ENCODE results near the gene CPAMD8.
A peak's percentile ranks its signal among the peaks of the same experiment; 100 is the strongest.

CPAMD8 gene

DNA sequence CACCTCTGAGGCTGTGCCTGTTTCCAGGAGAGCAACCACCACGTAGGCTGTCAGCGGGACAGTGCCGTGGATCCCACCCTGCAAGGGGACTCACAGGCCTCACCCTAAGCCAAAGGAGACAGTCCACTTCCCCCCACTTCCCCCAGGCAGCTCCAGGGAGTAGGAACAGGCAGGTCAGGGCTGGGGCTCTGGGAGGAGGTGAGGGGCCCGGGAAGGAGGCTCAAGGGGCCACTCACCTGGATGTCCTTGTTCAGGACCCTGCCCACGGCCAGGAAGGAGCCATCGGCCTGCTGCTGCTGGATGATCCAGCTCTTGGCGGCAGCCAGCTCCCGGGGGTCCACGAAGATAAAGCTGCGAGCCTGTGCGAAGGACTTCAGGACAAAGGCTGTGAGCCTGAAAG, 112.2 kb downstream of the CPAMD8 start:
- DNase-seq, result no peak

DNA sequence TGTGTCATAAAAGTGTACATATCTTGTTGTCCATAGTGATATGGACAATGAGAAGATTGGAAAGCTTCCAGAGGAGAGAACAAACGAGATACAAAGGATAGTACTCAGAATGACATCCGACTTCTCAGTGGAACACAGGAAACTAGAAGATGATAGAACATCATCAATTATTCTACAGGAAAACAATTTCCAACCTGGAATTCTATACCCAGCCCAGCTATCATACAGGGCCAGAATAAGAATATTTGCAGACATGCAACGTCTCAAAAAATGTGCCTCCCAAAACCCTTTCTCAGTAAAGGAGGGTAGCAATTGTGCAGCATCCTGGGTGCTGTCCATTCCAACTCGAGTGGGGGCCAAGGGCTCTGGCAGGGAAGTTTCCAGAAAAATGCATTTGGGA, 113.8 kb downstream of the CPAMD8 start:
- DNase-seq, result no peak

DNA sequence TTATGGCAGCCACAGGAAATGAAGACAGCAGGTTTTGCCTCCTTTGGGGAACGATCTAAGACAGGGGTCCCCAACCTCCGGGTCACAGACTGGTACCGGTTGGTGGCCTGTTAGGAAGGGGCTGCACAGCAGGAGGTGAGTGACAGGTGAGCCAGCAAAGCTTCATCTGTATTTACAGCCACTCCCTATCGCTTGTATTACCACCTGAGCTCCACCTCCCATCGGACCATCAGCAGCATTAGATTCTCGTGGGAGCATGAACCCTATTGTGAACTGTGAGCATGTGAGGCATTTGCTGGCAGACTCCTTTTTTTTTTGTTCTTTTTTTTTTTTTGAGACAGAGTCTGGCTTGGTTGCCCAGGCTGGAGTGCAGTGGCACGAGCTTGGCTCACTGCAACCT, 115.6 kb downstream of the CPAMD8 start:
- no peak for DNase-seq

DNA sequence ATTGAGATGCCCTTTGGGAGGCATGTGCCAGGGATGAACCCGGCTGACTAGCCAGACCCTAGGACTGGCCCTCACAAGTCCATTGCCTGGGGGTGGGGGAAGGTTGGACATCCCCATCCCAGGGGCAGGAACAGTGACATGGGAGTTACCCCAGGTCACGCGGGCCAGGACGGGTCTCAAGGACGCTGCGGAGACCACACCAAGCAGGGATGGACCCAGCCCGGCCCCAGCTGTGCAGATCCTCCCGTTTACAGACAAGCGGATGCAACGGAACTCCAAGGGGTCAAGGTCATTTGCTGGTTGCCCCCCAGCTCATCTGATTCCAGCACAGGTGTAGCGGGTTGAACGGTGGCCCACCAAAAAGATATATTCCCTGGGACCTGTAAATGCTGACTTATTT, 117.9 kb downstream of the CPAMD8 start:
- no peak for DNase-seq

DNA sequence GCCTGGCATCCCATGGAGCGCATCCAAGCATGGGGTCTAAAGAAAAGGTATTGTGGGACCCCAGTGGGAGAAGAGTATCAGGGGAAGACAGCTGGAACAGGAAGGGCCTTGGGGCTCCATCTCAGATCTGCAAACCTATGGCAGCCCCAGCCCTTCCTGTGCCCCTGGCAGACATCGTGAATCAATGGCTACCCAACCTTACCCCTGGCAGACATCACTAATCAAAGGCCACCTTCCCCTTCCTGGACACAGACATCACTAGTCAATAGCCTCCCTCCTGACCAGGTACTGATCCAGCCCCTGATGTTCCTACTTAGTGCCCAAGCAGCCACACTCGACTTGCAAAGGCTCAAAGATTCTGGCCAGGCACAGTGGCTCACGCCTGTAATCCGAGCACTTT, 122.0 kb downstream of the CPAMD8 start:
- no peak for DNase-seq

DNA sequence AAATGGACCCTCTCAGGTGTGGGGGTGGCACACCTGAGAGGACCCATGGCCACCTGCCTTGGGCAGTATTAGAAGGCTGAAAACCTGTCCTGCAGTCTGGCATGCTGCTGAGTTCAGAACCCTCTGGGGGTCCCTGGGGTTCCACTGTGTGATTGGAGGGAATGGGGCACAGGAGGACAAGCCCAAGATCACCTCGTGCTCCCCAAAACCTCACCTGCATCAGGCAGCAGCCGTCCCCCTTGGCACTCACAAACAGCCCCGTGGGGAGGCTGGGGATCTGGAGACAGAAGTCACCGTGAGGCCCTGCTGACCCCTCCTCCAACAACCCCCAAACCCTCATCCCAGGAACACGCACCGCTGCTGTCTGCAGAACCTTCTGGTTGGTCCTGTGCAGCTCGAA, 123.3 kb downstream of the CPAMD8 start:
- no peak for DNase-seq

DNA sequence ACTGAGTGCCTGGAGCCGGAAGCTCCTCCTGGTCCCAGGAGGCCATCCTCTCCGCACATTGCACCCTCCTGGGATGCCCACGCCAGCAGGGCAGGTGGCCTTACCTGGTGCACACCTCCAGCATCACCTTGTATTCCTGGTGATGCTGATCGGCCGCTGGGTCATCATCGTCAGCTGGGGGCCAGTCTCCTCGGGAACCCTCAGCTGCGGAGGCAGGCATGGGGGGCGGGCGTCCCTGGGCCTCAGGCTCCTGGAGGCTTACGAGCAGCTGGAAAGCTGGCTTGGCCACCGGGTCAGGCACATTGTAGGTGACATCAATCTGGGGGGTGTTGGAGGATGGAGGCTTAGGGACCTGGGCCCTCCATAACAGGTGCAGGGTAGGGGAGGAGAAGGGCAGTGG, 124.1 kb downstream of the CPAMD8 start:
- no peak for DNase-seq

DNA sequence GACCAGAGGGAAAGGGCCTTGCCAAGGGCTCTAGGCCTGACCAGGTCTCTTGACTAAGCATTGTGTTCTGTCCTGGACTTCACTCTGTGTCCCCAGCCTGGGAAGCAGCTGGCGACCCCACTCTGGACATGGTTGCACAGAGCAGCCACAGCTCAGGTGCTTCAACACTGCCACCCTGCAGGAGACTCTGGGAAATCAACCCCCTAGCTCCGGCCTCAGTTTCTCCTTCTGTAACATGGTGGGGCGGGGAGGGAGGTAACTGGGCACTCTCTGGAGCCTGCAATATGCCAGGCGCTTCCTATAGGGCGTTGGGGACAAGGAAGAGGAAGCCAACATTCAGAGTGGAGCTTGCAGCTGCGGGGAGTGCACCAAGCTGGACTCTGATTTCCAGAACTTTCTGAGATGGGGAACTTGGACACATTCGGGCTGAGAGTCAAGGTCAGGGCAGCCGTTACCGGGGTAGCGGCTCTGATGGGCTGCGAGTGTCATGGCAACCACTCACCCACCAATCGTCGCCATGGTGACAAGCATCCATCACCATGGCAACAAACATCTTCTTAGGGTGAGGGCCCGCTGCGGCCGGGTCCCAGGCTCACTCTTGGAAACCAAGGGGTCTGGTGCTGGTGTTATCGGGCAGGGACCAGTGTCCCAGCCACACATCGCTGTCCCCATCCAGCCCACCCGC, 125.0 kb downstream of the CPAMD8 start:
- DNase-seq, result no peak

DNA sequence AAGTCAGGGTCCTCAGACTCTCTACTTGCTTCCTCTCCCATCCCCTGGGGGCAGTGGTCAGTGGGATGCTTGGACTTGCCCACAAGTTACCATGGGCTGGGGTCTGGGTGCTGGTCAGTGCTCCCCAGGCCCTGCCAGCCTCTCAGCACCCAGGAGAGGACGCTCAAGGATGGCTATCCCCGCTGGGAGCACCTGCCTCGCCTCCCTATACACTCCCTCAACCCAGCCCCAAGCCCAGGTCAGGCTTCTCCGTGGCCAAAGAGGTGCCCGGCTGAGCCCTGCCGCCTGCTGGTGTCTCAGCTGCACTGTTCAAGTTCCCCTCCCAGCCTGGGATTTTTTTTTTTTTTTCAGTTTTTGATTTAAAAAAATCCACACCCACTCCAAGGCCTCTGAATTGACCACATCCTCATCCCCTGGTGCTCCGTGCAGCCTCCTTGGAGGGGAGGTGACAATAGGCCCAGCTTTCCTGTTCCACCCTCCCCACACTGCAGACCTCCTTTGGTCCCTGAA, 127.0 kb downstream of the CPAMD8 start:
- no peak for DNase-seq

DNA sequence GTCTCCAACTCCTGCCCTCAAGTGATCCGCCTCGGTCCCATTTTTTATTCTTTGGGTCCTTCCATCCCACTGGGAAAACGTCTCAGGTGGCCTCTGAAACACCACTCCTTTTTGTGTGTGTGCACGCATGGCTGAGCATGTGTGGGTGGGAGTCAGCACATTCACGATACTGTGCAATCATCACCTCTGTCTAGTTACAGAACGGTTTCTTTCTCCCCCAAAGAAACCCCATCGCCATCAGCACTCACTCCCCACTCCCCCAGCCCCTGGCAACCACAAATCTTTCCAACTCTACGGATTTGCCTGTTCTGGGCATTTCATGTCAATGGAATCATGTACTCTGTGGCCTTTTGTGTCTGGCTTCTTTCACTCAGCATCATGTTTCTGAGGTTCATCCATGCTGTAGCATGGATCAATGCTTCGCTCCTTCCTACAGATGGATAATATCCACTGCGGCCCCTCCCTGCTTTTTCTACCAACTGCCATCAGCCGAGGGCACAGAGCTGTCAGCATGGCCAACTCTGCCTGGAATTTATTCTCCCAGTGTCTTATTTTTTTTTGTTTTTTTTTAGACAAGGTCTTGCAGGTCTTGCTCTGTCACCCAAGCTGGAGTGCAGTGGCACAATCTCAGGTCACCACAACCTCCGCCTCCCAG, 128.1 kb downstream of the CPAMD8 start:
- DNase-seq, result no peak

DNA sequence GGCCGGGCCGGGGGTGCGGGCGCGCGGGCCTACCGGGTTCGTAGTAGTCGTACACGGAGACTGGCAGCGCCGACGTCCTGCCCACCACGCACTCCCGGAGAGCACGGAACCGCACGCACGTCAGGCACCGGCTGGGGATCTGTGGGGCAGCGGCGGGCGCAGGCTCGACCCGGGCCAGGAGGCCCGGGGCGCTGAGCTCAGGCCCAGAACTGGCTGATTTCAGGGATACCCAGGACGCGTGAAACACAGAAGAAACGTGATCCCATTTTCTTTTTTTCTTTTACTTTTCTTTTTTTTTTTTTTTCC, 128.8 kb downstream of the CPAMD8 start:
- no peak for DNase-seq

DNA sequence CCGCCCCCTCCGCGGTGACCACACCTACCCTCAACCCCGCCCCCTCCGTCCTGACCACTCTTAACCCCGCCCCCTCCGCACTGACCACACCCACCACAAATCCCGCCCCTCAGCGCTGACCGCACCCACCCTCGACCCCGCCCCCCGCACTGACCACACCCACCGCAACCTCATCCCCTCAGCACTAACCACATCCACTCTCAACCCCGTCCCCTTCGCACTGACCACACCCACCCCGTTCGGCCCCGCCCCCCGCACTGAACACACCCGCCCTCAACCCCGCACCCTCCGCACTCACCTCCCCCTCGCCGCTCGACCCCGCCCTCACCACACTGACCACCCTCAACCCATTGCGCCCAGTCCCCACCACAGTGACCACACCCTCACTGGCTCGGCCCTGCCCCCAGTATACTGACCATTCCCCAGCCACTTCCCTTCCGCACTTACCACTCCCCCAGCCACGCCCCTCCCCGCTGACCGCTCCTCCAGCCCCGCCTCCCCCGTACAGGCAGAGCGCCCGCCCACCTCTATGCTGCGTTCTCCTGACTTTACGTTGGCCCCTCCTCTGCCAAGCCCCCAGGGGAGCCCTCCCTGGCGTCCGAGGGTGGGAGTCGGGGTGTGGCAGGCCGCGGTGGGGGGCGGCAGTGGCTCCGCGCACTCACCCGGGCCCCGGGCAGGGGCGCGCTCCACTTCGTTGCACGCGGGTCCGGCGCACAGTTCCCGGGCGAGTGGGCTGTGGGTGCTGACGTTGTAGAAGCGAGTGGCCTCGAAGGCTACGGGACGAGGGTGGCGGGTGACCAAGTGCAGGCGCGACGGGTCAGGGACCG, 129.4 kb downstream of the CPAMD8 start:
- DNase-seq, result peak; percentile 69

DNA sequence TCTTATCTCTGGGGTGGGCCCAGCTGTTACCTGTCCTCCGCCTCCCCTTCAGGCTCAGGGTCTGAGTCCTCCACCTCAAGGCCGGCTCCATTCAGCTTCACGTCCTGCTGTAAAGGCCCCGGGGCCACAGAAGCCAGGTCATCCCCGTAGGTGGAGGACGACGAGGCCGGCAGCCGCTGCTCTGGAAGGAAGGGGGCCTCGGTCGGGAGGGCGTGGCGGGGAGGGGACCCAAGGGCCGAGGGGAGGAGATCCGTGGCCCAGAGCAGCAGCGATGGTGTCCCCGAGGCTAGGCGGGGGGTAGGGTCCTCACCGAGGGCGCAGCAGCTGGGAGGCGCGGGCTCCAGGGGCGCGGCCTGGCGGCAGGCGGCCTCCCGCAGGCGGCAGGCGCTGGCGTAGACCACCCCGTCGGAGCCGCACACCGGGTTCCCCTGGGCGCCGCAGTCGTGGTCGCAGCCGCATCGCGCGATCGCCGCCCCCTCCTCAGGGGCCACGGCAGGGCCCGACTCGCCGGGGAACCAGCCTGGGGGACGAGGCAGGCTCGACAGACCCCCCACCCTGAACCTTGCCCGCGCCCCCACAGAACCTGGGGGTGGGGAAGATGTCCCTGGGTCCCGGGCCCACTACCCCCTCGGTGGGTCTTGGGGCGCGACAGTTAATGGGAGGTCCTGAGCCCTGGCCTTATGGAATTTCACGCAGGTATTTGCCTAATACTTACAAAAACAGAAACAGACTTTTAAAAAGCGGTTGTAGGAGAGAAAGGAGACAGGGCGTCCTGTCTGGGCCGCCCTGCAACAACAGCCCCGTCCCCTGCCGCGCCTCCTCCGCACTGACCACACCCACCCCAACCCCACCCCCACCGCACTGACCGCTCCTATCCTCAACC, 130.2 kb downstream of the CPAMD8 start:
- no peak for DNase-seq

DNA sequence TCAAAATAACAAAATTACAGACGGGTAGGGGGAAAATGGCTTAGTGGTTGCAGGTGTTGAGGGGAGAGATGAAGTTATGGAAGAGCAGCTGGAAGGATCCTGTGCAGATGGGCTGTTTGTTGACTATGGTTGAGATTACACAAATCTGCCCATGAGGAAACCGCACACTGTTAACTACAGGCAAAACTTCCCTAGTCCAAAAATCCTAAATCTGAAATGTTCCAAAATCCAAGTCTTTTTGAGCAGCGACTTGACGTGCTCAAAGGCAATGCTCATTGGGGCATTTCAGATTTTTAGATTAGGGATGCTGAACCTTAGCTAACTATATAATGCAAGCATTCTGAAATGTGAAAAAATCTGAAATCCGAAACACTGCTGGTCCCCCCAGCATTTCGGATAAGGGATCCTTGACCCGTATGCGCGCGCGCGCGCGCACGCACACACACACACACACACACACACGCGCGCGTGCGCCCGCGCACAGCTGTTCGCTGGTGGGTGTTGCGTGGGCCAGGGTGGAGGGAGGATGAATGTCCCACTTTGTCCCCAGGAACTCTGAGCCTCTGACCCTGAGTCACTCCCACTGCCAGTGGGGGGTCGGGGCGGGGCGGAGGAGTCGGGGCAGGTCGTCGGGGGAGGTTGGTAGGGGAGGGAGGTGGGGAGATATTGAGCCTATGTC, 131.0 kb downstream of the CPAMD8 start:
- DNase-seq, result no peak

DNA sequence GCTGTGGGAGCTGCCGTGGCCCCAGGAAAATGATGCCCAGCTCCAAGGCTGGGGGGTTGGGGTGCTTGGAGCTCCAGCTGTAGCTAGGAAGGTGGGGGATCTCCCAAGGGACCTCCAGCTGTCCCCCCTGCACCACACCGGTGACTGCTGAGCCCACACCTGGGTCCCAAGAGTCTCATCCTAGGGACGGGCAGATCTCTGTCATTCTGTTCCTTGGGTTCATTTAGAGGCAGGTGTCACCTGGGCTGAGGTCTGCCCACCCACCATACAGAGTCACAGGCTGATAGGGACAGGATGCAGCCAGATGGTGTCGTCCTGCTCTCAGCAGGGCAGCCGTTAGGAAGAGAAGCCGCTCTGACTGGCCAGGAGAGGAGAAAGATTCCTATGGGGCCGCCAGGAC, 132.5 kb downstream of the CPAMD8 start:
- no peak for DNase-seq

DNA sequence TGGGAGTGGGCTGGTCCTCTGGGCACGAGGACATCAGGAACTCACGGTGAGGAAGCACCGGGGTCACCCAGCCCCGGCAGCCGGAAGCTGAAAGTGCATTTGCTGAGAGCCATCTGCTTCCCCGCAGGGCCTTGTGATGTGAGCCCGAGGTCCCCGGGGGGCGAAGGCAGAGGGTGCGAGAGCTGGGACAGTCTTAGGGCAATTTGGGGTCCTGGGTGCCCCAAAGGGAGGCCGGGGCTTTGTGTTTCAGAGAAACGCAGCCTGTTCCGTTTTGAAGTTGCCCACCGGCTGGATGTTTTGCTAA, 133.0 kb downstream of the CPAMD8 start:
- no peak for DNase-seq

DNA sequence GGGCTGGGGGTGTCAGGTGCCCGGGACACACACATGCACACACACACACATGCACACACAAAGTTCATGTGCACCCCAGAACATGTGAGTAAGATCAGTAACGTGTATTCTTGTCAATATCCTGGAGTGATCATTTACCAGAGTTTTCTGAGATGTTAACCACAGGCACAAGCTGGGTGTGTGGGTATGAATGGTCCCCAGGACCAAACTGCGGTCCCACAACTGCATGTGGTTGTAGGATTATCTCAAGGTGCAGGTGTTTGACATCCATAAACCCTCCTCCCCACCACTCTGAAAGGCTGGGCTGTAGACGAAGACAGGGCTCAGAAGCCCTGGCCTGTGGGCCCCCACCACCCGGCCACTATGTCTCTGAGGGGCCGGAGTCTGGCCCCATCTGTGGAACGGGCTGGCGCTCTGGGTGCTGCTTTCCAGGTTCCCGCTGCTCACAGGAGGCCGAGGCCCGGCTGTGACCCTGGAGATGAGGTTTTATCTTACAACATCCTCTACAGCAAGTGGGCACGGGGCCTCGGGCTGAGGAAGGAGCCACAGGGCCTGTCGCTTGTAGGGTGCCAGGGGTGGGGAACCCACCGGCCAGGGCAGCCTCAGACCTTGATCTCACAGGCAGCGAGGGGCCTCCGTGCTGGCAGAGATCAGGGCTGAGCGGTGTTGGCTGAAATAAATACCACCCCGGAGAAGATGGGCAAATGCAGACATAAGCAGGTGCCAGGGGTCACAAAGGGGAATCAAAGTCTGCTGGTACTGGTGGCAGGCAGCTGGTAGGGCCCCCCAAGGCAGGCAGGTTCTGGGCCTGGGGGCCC, 133.5 kb downstream of the CPAMD8 start:
- DNase-seq, result no peak

DNA sequence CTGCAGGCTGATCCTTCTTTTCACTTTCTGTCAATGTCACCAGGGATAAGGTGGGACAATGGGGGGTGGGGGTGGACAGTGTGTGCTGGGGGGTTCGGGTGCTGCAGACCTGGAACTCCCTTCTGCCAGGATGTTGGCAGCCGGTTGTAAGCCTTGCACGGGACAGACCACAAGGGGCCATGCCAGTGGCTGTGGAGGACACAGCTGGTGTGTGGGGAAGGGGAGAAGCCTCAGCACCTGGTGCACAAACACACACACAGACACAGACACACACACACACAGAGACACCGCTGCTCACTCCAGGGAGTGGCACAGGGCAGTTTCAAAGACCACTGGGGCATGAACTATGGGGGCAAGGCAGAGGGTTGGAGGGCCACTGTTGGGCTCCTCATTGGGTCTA, 134.2 kb downstream of the CPAMD8 start:
- DNase-seq, result no peak

DNA sequence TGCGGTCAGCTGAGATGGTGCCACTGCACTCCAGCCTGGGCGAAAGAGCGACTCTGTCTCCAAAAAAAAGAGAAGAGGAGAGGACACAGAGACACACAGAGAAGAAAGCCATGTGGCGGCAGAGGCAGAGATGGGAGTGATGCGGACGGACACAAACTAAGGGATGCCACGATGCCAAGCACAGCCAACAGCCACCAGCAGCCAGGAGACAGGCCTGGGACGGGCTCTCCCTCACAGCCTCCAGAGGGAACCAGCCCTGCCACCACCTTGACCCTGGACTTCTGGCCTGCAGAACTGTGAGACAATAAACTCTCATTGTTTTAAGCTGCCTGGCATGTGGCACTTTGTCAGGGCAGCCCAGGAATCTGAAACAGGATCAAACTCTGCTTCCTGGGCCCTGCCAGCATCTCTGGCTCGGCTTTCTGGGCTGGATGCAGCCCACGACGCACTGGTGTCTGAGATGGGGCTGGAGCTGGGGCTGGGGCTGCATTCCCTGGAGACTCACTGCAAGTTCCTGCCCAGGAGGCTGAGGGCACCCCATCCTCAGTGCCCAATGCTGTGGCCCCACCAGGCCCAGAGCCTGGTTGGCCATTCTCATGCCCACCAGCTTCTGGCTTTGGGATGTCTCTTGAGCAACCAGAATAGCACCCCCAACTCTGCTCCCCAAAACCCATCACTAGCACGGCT, 134.8 kb downstream of the CPAMD8 start:
- DNase-seq, result no peak

DNA sequence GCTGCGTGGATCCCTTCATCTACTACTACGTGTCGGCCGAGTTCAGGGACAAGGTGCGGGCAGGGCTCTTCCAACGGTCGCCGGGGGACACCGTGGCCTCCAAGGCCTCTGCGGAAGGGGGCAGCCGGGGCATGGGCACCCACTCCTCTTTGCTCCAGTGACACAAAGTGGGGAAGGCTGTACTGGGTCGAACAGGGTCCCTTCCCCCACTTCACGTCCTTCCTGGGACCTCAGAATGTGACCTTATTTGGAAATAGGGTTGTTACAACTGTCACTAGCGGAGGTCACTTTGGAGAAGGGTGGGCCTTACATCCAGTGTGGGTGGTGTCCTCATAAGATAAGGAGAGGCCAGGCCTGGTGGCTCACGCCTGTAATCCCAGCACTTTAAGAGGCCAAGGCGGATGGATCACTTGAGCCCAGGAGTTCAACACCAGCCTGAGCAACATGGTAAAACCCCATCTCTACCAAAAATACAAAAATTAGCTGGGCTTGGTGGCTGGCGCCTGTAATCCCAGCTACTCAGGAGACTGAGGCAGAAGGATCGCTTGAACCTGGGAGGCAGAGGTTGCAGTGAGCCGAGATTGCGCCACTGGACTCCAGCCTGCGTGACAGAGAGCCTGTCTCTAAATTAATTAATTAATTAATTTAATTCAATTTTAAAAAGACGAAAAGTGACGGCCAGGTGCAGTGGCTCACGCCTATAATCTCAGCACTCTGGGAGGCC, 136.0 kb downstream of the CPAMD8 start:
- DNase-seq, result no peak
